Measurements from ENCODE around the gene KLHDC4. TPM values are rescaled to one million over a fixed set of nuclear protein-coding genes. Genes with fewer than 3 reads are reported as not detected.

Gene KLHDC4
- total RNA-seq, 2 experiments from 2014 or later = 75.7 to 77.5 TPM

DNA sequence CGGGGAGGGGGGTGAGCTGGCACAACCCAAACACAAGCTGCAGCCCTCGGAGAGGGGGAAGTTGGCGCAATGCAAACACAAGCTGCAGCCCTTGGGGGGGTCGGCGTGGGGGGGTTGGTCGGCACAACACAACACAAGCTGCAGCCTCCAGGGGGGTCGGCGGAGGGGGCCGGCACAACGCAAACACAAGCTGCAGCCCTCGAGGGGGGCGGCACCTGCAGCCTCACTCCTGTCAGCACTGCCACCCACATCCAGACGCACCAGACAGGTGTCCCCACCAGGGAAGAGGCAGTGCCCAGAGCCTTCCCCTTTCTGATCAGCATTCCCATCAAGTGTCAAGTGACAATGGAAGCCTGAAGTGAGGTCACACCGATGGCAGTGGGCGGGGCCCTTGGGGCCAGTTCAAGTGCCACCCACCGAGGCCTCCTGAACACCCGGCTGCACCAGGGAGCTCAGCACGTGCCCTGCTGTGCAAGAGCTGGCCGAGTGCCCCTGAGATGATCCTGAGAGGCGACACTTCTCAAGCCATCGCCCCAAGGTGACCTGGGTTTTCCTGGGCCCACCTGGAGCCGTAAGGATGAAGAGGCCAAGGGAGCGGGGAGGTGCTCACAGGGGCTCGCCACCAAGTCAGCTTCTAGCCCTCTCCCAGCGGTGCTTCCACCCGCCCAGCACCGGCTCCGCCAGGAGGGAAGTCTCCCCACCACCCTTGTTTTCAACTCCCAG, 59.3 kb downstream of the KLHDC4 start:
- no peak overlapping the region for H3K4me3 Mint-ChIP-seq
- H3K27ac Mint-ChIP-seq = no peak overlapping the region
- peaks cover 20% of the 10 kb centered on the region for H3K36me3 Mint-ChIP-seq
- H3K4me1 Mint-ChIP-seq = peaks cover 17% of the 10 kb centered on the region
- DNase-seq = no peak
- H3K9me3 Mint-ChIP-seq = no peaks in the 10 kb centered on the region
- no peaks in the 10 kb centered on the region for H3K27me3 Mint-ChIP-seq

DNA sequence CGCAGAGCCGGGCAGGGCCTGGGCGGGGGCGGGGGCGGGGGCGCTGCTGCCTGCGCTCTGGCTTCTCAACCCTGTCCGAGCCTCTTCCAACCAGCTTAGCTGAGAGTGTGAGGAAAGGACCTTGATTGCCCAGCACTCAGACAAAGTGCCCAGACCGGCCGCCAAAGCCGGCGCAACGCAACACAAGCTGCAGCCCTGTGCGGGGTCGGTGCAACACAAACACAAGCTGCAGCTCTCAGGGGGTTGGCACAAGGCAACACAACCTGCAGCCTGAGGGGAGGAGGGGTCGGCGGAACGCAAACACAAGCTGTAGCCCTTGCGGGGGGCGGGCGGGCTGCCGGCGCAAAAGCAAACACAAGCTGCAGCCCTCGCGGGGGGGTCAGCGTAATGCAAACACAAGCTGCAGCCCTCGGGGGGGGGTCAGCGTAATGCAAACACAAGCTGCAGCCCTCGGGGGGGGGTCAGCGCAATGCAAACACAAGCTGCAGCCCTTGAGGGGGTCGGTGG, 60.0 kb downstream of the KLHDC4 start:
- Mint-ChIP-seq H3K27ac (no peak overlapping the region), H3K4me1 (peaks cover 21% of the 10 kb centered on the region), H3K9me3 (no peaks in the 10 kb centered on the region), H3K4me3 (no peak overlapping the region), H3K36me3 (peaks cover 19% of the 10 kb centered on the region), H3K27me3 (no peaks in the 10 kb centered on the region)
- DNase-seq = no peak

DNA sequence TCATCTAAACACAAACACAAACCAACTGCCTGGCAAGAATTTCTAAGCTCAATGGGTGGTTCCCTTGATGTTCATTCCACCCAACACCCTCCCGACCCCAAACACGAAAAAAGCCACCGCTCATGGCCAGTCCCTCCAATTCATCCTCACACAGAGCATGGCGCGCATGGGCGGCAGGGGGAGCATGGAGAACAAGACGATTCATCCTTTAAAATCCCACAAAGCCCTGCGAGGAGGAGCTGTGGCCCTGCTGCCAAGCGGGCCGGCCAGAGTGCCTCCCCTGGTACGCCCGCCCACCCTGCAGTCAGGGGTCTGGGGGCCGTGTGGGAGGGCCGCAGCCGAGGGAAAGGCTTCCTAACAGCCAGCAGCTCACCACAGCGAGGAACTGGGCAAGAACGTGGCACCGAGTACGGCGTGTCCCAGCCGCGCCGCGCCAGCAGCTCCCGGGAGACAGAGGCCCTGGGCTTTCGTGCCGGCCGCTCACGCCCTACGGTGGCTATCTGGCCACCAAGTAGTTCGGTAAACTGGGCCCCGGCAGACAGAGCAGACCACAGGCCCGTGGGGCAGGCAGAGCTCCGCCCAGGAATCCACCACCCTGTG, 60.9 kb downstream of the KLHDC4 start:
- Mint-ChIP-seq H3K36me3 (peaks cover 19% of the 10 kb centered on the region), H3K4me3 (no peak overlapping the region), H3K27me3 (no peaks in the 10 kb centered on the region), H3K9me3 (no peaks in the 10 kb centered on the region), H3K4me1 (peaks cover 21% of the 10 kb centered on the region), H3K27ac (no peak overlapping the region)
- no peak for DNase-seq

DNA sequence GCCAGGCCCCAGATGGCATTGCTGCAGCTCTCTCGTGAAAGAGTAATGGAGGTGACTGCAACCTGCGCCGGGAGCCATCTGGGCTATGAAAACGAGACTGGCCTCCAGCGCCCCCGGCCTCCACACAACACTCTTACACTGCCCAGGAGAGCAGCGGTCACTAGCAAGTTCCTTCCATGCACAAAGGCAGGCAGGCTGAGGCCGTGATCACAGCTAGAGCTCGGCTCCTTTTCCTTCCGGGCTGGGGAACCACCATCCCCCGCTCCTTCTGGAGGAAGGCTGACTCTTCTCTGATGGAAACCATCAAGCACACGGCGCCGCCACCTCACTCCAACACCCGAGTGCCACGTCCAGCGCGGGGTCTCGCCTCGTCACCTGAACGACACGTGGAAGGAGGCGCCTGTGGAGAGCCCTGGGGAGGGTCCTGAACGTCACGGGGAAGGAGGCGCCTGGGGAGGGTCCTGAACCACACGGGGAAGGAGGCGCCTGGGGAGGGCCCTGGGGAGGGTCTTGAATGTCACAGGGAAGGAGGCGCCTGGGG, 61.9 kb downstream of the KLHDC4 start:
- DNase-seq = no peak
- H3K36me3 Mint-ChIP-seq = peaks cover 19% of the 10 kb centered on the region
- H3K27me3 Mint-ChIP-seq = no peaks in the 10 kb centered on the region
- H3K4me3 Mint-ChIP-seq = no peak overlapping the region
- H3K9me3 Mint-ChIP-seq = no peaks in the 10 kb centered on the region
- H3K27ac Mint-ChIP-seq = no peak overlapping the region
- peaks cover 21% of the 10 kb centered on the region for H3K4me1 Mint-ChIP-seq

DNA sequence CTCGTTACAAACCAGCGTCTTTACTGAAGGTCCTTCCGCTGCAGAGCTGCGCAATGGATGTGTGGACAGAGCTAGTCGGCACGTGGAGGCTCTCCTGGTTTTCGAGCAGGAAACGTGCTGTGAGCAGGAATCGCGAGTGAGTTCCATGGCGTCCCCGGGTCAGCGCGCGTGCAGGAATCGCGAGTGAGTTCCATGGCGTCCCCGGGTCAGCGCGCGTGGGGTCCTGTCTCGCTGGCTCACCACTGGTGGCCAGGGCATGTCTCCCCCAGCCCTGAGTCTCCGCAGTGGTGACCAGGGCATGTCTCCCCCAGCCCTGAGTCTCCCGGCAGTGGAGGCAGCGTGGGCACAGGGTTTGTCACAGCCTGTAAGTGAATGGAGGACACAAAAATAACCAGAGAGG, 62.7 kb downstream of the KLHDC4 start:
- no peak overlapping the region for H3K4me3 Mint-ChIP-seq
- H3K27me3 Mint-ChIP-seq = no peaks in the 10 kb centered on the region
- peaks cover 16% of the 10 kb centered on the region for H3K36me3 Mint-ChIP-seq
- peaks cover 25% of the 10 kb centered on the region for H3K4me1 Mint-ChIP-seq
- H3K27ac Mint-ChIP-seq = peak overlapping the region; percentile 32
- no peak for DNase-seq
- H3K9me3 Mint-ChIP-seq = no peaks in the 10 kb centered on the region

DNA sequence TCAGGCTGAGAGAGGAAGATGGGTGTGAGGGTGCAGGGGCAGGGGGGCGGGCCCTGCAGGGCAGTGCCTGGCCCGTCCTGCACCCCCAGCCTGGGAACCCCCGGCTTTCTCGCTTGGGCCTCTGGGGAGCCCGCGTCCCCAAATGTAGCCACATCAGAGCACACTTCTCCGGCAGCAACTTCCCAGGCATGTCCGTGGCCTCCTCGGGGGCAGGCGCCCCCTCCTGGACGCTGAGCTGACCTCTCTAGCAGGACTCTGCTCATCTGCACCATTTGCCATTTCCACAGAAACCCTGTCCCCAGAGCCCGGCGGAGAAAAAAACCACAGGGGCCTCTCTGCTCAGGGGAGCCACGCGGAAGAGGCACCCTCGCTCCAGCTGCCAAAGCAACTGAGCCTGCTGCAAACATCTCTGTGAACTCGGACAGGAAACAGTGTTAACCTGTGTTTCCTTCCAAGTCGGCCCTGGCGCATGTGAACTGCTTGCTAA, 63.4 kb downstream of the KLHDC4 start:
- peaks cover 27% of the 10 kb centered on the region for H3K4me1 Mint-ChIP-seq
- H3K4me3 Mint-ChIP-seq = no peak overlapping the region

DNA sequence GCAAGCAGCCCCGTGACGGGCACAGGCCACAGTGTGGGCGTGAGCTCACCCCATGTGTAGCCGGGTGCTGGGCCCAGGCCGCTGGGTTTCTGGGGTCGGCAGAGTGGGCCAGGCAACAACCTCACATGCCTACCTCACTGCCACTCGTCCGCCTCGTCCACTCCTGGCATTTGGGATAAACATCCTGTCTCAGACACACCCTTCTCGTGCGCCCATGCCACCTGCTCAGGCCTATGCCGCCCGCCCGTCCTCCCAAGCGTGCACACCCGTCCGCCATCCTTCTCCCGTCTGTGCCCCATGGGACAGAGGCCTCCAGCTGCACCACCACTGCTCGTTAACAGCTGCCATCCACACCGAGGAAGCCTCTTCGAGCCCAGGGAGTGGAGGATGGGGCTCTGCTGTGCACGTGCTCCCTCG, 64.3 kb downstream of the KLHDC4 start:
- peaks cover 16% of the 10 kb centered on the region for H3K36me3 Mint-ChIP-seq
- peak overlapping the region; percentile 12 for H3K4me3 Mint-ChIP-seq
- no peaks in the 10 kb centered on the region for H3K27me3 Mint-ChIP-seq
- peak overlapping the region; percentile 54 for H3K27ac Mint-ChIP-seq
- H3K4me1 Mint-ChIP-seq = peaks cover 27% of the 10 kb centered on the region
- no peak for DNase-seq
- H3K9me3 Mint-ChIP-seq = no peaks in the 10 kb centered on the region

More for the DNA sequence above, 63.4 kb downstream of the KLHDC4 start:
- Mint-ChIP-seq H3K27me3 (no peaks in the 10 kb centered on the region), H3K9me3 (no peaks in the 10 kb centered on the region), H3K36me3 (peaks cover 16% of the 10 kb centered on the region), H3K27ac (peak overlapping the region; percentile 76)
- DNase-seq = peak; percentile 56

DNA sequence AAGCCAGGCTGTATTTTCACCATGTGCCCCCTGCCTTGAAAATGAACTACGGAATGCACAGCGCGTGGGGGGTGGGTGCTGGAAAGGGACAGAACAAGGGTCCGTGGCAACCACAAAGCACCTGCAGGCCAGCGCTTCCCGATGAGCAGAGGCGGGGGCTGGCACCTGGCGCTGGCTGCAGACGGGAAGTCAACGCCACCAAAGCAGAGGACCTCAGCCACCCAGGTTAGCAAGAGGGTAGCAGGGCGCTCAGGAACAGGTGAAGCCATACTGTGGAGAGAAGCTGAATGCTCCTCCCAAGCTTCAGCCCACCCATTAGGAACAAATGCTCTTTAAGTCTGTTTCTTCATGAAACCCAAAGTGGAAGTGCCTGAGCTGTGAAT, 64.7 kb downstream of the KLHDC4 start:
- H3K36me3 Mint-ChIP-seq = peaks cover 16% of the 10 kb centered on the region
- no peak for DNase-seq
- no peaks in the 10 kb centered on the region for H3K27me3 Mint-ChIP-seq
- H3K27ac Mint-ChIP-seq = peak overlapping the region; percentile 54
- no peaks in the 10 kb centered on the region for H3K9me3 Mint-ChIP-seq
- no peak overlapping the region for H3K4me3 Mint-ChIP-seq
- peaks cover 27% of the 10 kb centered on the region for H3K4me1 Mint-ChIP-seq

DNA sequence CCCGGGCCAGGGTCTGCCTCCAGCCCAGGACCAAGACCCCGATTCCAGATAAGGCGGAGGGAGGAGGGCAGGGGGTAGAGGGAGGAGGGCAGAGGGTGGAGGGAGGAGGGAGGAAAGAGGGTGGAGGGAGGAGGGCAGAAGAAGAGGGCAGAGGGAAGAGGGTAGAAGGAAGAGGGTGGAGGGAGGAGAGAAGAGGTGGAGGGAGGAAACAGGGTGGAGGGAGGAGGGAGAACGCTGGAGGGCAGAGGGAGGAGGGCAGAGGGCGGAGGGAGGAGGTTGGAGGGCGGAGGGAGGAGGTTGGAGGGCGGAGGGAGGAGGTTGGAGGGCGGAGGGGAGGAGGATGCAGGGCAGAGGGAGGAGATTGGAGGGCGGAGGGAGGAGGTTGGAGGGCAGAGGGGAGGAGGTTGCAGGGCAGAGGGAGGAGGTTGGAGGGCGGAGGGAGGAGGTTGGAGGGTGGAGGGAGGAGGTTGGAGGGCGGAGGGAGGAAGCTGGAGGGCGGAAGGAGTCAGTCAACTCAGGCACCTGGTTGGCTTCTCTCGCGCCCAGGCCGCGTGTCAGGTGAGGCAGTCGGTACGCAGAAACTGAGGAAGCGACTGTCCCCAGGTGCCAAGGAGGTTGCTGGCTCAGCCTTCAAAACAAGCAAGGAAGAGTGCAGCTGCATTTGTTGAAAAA, 65.2 kb downstream of the KLHDC4 start:
- H3K4me3 Mint-ChIP-seq = no peak overlapping the region
- H3K27ac Mint-ChIP-seq = peak overlapping the region; percentile 54
- no peaks in the 10 kb centered on the region for H3K9me3 Mint-ChIP-seq
- H3K27me3 Mint-ChIP-seq = no peaks in the 10 kb centered on the region
- no peak for DNase-seq
- peaks cover 16% of the 10 kb centered on the region for H3K36me3 Mint-ChIP-seq
- peaks cover 27% of the 10 kb centered on the region for H3K4me1 Mint-ChIP-seq

DNA sequence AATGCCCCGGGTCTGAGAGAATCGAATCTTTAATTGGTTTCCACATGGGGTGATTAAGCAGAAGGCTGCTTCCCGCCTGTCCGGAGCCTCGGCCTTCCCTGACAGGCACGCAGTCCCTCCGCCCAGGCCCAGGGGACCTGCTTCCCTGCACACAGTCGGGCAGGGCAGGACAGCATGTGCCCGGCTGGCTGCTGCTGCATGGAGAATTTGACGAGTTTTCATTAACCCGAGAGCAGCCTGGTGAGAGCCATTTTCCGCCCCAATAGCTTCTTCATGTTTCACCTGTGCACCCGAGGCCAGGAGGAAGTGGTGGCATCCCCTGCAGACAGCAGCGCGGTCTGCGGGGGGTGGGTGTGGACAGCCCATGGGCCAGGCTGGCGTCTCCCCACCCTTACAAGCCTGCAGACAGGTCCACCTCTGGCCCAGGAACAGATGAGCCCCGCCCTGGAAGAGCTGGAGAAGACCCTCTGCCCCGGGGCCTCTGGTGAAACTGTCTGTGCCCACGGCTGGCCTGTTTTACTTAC, 67.0 kb downstream of the KLHDC4 start:
- peak overlapping the region; percentile 8 for H3K27ac Mint-ChIP-seq
- H3K27me3 Mint-ChIP-seq = no peaks in the 10 kb centered on the region
- H3K4me1 Mint-ChIP-seq = peaks cover 24% of the 10 kb centered on the region
- H3K36me3 Mint-ChIP-seq = peaks cover 14% of the 10 kb centered on the region
- no peak overlapping the region for H3K4me3 Mint-ChIP-seq
- no peaks in the 10 kb centered on the region for H3K9me3 Mint-ChIP-seq
- DNase-seq = no peak

DNA sequence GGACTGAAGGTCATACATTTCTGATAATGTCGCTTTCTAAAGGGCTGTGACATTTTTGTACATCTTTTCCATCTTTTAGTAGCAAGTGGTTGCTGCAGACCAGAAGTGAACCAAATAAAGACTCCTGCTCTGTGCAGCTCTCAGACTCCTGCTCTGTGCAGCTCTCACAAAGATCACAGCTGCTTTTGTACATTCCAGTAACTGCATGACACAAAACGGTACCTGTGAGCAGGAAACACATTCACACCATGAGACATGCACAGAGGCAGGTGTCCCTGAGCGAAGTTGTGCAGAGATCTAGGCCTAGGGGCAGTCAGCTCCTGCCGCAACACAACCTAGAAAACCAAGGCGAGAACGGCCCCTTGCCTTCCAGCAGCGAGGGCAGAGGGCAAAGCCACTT, 67.5 kb downstream of the KLHDC4 start:
- H3K4me1 Mint-ChIP-seq = peaks cover 20% of the 10 kb centered on the region
- DNase-seq = no peak
- no peaks in the 10 kb centered on the region for H3K27me3 Mint-ChIP-seq
- no peaks in the 10 kb centered on the region for H3K9me3 Mint-ChIP-seq
- H3K27ac Mint-ChIP-seq = peak overlapping the region; percentile 60
- H3K36me3 Mint-ChIP-seq = peaks cover 10% of the 10 kb centered on the region
- no peak overlapping the region for H3K4me3 Mint-ChIP-seq

DNA sequence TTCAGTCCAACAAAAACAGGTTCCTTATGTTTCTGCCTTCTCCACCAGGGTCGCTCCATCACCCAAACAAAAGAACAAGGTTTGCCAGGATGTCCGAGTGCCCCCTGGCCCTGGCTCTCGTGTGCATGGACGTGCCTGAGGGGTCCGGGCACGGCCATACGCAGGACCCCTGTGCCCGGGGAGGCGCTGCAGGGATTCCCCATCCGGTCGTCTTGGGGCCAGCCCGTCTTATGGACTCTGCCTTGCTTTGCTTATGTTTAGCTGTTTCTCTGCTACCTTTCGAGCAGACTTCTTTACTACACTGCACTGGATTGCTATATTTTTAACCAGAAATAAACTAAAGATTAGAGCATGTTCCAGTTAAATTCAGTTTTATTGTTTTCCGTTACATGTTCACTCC, 68.0 kb downstream of the KLHDC4 start:
- Mint-ChIP-seq H3K36me3 (peaks cover 7% of the 10 kb centered on the region), H3K4me1 (peaks cover 17% of the 10 kb centered on the region), H3K4me3 (no peak overlapping the region), H3K27me3 (no peaks in the 10 kb centered on the region), H3K27ac (peak overlapping the region; percentile 60), H3K9me3 (no peaks in the 10 kb centered on the region)
- no peak for DNase-seq

DNA sequence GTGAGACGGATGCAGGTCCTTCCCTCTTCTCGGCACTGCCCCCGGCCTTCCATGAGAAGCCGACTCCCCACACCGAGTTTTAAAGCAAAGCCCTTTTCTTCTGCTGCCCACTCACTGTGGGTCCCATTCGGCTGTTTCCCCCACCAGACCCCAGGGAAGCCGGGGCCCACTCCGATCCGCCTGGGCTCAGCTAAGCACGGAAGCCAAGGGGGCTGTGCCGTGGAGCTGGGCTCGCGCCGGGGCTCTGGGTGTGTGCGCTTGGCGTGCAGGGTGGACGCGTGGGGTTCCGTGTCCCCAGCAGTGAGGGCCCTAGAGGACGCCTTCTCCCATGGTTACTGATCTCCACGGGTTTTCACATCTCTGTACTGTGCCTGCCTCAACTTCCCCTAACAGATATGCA, 68.5 kb downstream of the KLHDC4 start:
- DNase-seq = no peak
- H3K4me3 Mint-ChIP-seq = no peak overlapping the region
- no peak overlapping the region for H3K27ac Mint-ChIP-seq
- peaks cover 2% of the 10 kb centered on the region for H3K36me3 Mint-ChIP-seq
- no peaks in the 10 kb centered on the region for H3K27me3 Mint-ChIP-seq
- H3K4me1 Mint-ChIP-seq = peaks cover 12% of the 10 kb centered on the region
- H3K9me3 Mint-ChIP-seq = no peaks in the 10 kb centered on the region

DNA sequence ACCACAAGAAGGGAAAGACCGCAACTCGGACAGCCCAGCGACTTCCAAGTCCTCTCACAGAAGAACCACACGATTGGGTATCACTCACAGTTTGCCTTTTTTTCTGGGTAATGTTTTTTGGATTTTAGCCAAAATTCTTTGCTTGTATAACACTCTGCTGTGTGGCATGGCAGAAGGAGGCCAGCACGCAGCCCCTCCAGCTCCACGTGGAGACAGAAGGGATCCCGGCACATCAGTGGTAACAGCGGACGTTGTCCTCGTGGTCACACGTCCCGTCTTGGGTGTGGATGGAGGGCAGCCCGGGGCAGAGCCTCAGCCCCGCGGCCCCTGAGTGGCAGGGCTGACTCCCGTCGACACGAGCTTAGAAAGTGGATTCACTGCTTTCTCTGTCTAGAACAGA, 69.1 kb downstream of the KLHDC4 start:
- H3K27ac Mint-ChIP-seq = no peak overlapping the region
- H3K36me3 Mint-ChIP-seq = no peaks in the 10 kb centered on the region
- H3K27me3 Mint-ChIP-seq = no peaks in the 10 kb centered on the region
- no peak for DNase-seq
- peaks cover 10% of the 10 kb centered on the region for H3K4me1 Mint-ChIP-seq
- no peak overlapping the region for H3K4me3 Mint-ChIP-seq
- H3K9me3 Mint-ChIP-seq = no peaks in the 10 kb centered on the region

DNA sequence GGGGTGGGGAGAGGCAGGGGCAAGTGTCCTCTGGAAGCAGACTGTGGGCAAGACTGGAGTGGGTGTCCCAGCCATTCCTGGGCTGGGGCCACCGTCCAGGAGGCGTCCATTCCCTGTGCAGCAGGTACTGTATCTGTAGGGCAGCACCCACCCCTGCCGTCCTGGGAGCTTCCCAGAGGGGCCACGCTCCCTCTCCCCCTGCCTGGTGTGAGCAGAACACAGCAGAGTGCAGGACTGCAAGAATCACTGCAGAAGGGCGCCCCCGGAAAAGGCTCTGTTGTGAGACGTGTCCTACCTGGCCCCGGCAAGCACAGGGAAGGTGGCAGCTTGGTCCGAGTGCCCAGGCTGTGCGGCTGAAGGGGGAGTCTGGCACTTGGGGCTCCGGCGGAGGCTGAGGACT, 70.3 kb downstream of the KLHDC4 start:
- Mint-ChIP-seq H3K27ac (no peak overlapping the region), H3K9me3 (no peaks in the 10 kb centered on the region), H3K4me3 (no peak overlapping the region), H3K27me3 (no peaks in the 10 kb centered on the region), H3K36me3 (no peaks in the 10 kb centered on the region), H3K4me1 (peaks cover 8% of the 10 kb centered on the region)
- DNase-seq = no peak

All from activated naive CD8-positive, alpha-beta T cell treated with anti-CD3 and anti-CD28 coated beads for 36 hours (primary cell).